Prostate gland (tissue), 2 donors: ENCODE data around the gene ARPC1A.

Source experiments
- CTCF ChIP-seq, 4 experiments: fragments of 200-600 bp in 2 of 4; fragments of 450-650 bp in 2 of 4; sonication (generic) in 2 of 4; IDR thresholded peaks; 1 replicate in 3 of 4; 2 replicates in 1 of 4; pipeline ENCODE4 v1.5.1; 2016 to 2019; ENCODE audit warnings: antibody characterized with exemption in 4 of 4, mild to moderate bottlenecking in 2 of 4, moderate library complexity in 2 of 4
- POLR2AphosphoS5 ChIP-seq: sonication (generic); formaldehyde crosslinking; IDR thresholded peaks from one replicate; pipeline ENCODE4 v1.6.1; 2017; ENCODE audit warnings: antibody characterized with exemption

- TF ChIP-seq POLR2AphosphoS5, result no peak
- no peak for TF ChIP-seq CTCF (IDR thresholded peaks at IDR 0.05)
Measured at GRCh38 chr7:99289185-99289584, 36.5 kb upstream of the ARPC1A start.
